Measurements from ENCODE around the gene CPED1.
"Not testable (repeated sequence)": the region's sequence is repeated elsewhere in the genome, so short reads cannot be mapped to it uniquely, and the experiment has no call there.

Gene CPED1

GRCh38 chr7:121163699-121164098 lies 175.2 kb downstream of the CPED1 start:
- Mint-ChIP-seq H3K36me3 (ENCODE audit: low read depth) (no peaks in the 10 kb centered on the region), H3K27ac (no peak overlapping the region), H3K4me1 (ENCODE audit: low read depth) (no peaks in the 10 kb centered on the region)

GRCh38 chr7:121164247-121164646 lies 175.7 kb downstream of the CPED1 start:
- H3K36me3 Mint-ChIP-seq (ENCODE audit: low read depth), result no peaks in the 10 kb centered on the region
- H3K4me1 Mint-ChIP-seq (ENCODE audit: low read depth), result no peaks in the 10 kb centered on the region
- H3K4me3 Mint-ChIP-seq, result no peak overlapping the region
- H3K27me3 Mint-ChIP-seq (ENCODE audit: low read depth), result peaks cover 19% of the 10 kb centered on the region
- H3K9me3 Mint-ChIP-seq, result no peaks in the 10 kb centered on the region
- no peak overlapping the region for H3K27ac Mint-ChIP-seq

More at GRCh38 chr7:121163699-121164098, 175.2 kb downstream of the CPED1 start:
- H3K9me3 Mint-ChIP-seq, result no peaks in the 10 kb centered on the region
- no peak overlapping the region for H3K4me3 Mint-ChIP-seq
- peaks cover 19% of the 10 kb centered on the region for H3K27me3 Mint-ChIP-seq (ENCODE audit: low read depth)

GRCh38 chr7:121166916-121167315 lies 178.4 kb downstream of the CPED1 start:
- Mint-ChIP-seq H3K27me3 (ENCODE audit: low read depth) (peaks cover 19% of the 10 kb centered on the region), H3K4me1 (ENCODE audit: low read depth) (no peaks in the 10 kb centered on the region), H3K36me3 (ENCODE audit: low read depth) (no peaks in the 10 kb centered on the region), H3K27ac (no peak overlapping the region), H3K9me3 (no peaks in the 10 kb centered on the region), H3K4me3 (no peak overlapping the region)

GRCh38 chr7:121167971-121168370 lies 179.5 kb downstream of the CPED1 start:
- H3K4me1 Mint-ChIP-seq (ENCODE audit: low read depth), result no peaks in the 10 kb centered on the region
- H3K27ac Mint-ChIP-seq, result no peak overlapping the region
- no peaks in the 10 kb centered on the region for H3K36me3 Mint-ChIP-seq (ENCODE audit: low read depth)
- H3K9me3 Mint-ChIP-seq, result no peaks in the 10 kb centered on the region
- peaks cover 13% of the 10 kb centered on the region for H3K27me3 Mint-ChIP-seq (ENCODE audit: low read depth)
- no peak overlapping the region for H3K4me3 Mint-ChIP-seq

- no peak overlapping the region for H3K4me3 Mint-ChIP-seq
- no peaks in the 10 kb centered on the region for H3K36me3 Mint-ChIP-seq (ENCODE audit: low read depth)
- peaks cover 11% of the 10 kb centered on the region for H3K27me3 Mint-ChIP-seq (ENCODE audit: low read depth)
- H3K27ac Mint-ChIP-seq, result no peak overlapping the region
- no peaks in the 10 kb centered on the region for H3K9me3 Mint-ChIP-seq
- no peaks in the 10 kb centered on the region for H3K4me1 Mint-ChIP-seq (ENCODE audit: low read depth)
Observed at GRCh38 chr7:121169469-121169868, 181.0 kb downstream of the CPED1 start.

GRCh38 chr7:121172484-121172883 lies 184.0 kb downstream of the CPED1 start:
- no peak overlapping the region for H3K4me3 Mint-ChIP-seq
- no peak overlapping the region for H3K27ac Mint-ChIP-seq
- no peaks in the 10 kb centered on the region for H3K36me3 Mint-ChIP-seq (ENCODE audit: low read depth)
- H3K27me3 Mint-ChIP-seq (ENCODE audit: low read depth), result peaks cover 12% of the 10 kb centered on the region
- H3K4me1 Mint-ChIP-seq (ENCODE audit: low read depth), result no peaks in the 10 kb centered on the region
- H3K9me3 Mint-ChIP-seq, result no peaks in the 10 kb centered on the region

GRCh38 chr7:121175826-121176225 lies 187.3 kb downstream of the CPED1 start:
- Mint-ChIP-seq H3K4me1 (ENCODE audit: low read depth) (peaks cover 4% of the 10 kb centered on the region), H3K27me3 (ENCODE audit: low read depth) (peaks cover 8% of the 10 kb centered on the region), H3K4me3 (no peak overlapping the region), H3K36me3 (ENCODE audit: low read depth) (no peaks in the 10 kb centered on the region), H3K27ac (no peak overlapping the region), H3K9me3 (no peaks in the 10 kb centered on the region)

- H3K4me1 Mint-ChIP-seq (ENCODE audit: low read depth), result peaks cover 4% of the 10 kb centered on the region
- no peaks in the 10 kb centered on the region for H3K36me3 Mint-ChIP-seq (ENCODE audit: low read depth)
- H3K4me3 Mint-ChIP-seq, result no peak overlapping the region
- no peaks in the 10 kb centered on the region for H3K9me3 Mint-ChIP-seq
- peaks cover 13% of the 10 kb centered on the region for H3K27me3 Mint-ChIP-seq (ENCODE audit: low read depth)
- H3K27ac Mint-ChIP-seq, result no peak overlapping the region
Observed at GRCh38 chr7:121178452-121178851, 189.9 kb downstream of the CPED1 start.

- no peaks in the 10 kb centered on the region for H3K9me3 Mint-ChIP-seq
- H3K27me3 Mint-ChIP-seq (ENCODE audit: low read depth), result peaks cover 15% of the 10 kb centered on the region
- no peak overlapping the region for H3K4me3 Mint-ChIP-seq
- H3K4me1 Mint-ChIP-seq (ENCODE audit: low read depth), result peaks cover 4% of the 10 kb centered on the region
- H3K36me3 Mint-ChIP-seq (ENCODE audit: low read depth), result no peaks in the 10 kb centered on the region
- no peak overlapping the region for H3K27ac Mint-ChIP-seq
Observed at GRCh38 chr7:121178869-121179497, 190.5 kb downstream of the CPED1 start.

- H3K27ac Mint-ChIP-seq, result no peak overlapping the region
- H3K9me3 Mint-ChIP-seq, result no peaks in the 10 kb centered on the region
- H3K4me1 Mint-ChIP-seq (ENCODE audit: low read depth), result peaks cover 4% of the 10 kb centered on the region
- H3K4me3 Mint-ChIP-seq, result no peak overlapping the region
- no peaks in the 10 kb centered on the region for H3K36me3 Mint-ChIP-seq (ENCODE audit: low read depth)
- peaks cover 10% of the 10 kb centered on the region for H3K27me3 Mint-ChIP-seq (ENCODE audit: low read depth)
Observed at GRCh38 chr7:121180436-121181063, 192.0 kb downstream of the CPED1 start.

- H3K4me1 Mint-ChIP-seq (ENCODE audit: low read depth), result peaks cover 4% of the 10 kb centered on the region
- no peaks in the 10 kb centered on the region for H3K36me3 Mint-ChIP-seq (ENCODE audit: low read depth)
- no peaks in the 10 kb centered on the region for H3K9me3 Mint-ChIP-seq
- H3K4me3 Mint-ChIP-seq, result no peak overlapping the region
- H3K27ac Mint-ChIP-seq, result no peak overlapping the region
- peaks cover 10% of the 10 kb centered on the region for H3K27me3 Mint-ChIP-seq (ENCODE audit: low read depth)
Observed at GRCh38 chr7:121181357-121181756, 192.8 kb downstream of the CPED1 start.

GRCh38 chr7:121182281-121182680 lies 193.8 kb downstream of the CPED1 start:
- Mint-ChIP-seq H3K27ac (no peak overlapping the region), H3K36me3 (ENCODE audit: low read depth) (no peaks in the 10 kb centered on the region), H3K9me3 (no peaks in the 10 kb centered on the region), H3K4me1 (ENCODE audit: low read depth) (peaks cover 5% of the 10 kb centered on the region), H3K4me3 (no peak overlapping the region), H3K27me3 (ENCODE audit: low read depth) (peaks cover 7% of the 10 kb centered on the region)

GRCh38 chr7:121182902-121183301 lies 194.4 kb downstream of the CPED1 start:
- H3K27ac Mint-ChIP-seq, result no peak overlapping the region
- H3K36me3 Mint-ChIP-seq (ENCODE audit: low read depth), result no peaks in the 10 kb centered on the region
- H3K4me3 Mint-ChIP-seq, result no peak overlapping the region
- H3K9me3 Mint-ChIP-seq, result no peaks in the 10 kb centered on the region
- H3K4me1 Mint-ChIP-seq (ENCODE audit: low read depth), result peaks cover 5% of the 10 kb centered on the region
- peaks cover 7% of the 10 kb centered on the region for H3K27me3 Mint-ChIP-seq (ENCODE audit: low read depth)

- not testable (repeated sequence) for H3K4me3 Mint-ChIP-seq; H3K9me3 Mint-ChIP-seq; H3K4me1 Mint-ChIP-seq (ENCODE audit: low read depth); H3K27ac Mint-ChIP-seq; H3K36me3 Mint-ChIP-seq (ENCODE audit: low read depth); H3K27me3 Mint-ChIP-seq (ENCODE audit: low read depth)
Observed at GRCh38 chr7:121183883-121184282, 195.4 kb downstream of the CPED1 start.

GRCh38 chr7:121186746-121187145 lies 198.2 kb downstream of the CPED1 start:
- H3K27me3 Mint-ChIP-seq (ENCODE audit: low read depth), result peaks cover 10% of the 10 kb centered on the region
- H3K4me3 Mint-ChIP-seq, result no peak overlapping the region

More at GRCh38 chr7:121186746-121187145, 198.2 kb downstream of the CPED1 start:
- H3K4me1 Mint-ChIP-seq (ENCODE audit: low read depth), result peaks cover 2% of the 10 kb centered on the region
- peaks cover 7% of the 10 kb centered on the region for H3K9me3 Mint-ChIP-seq
- no peaks in the 10 kb centered on the region for H3K36me3 Mint-ChIP-seq (ENCODE audit: low read depth)
- H3K27ac Mint-ChIP-seq, result no peak overlapping the region

Measured in T-helper 1 cell treated with Interleukin-12 subunit alpha and Interleukin-12 subunit beta and Interleukin-4 antibody, amounts not matched to agents 30 μg/mL and 1 μg/mL, for 36 hours (primary cell).